ENCODE measurements around the gene CUX1. TPM values are rescaled to one million over a fixed set of nuclear protein-coding genes. Genes with fewer than 3 reads are reported as not detected.
A peak's percentile ranks its signal among the peaks of the same experiment; 100 is the strongest.
"Not testable (repeated sequence)": the region's sequence is repeated elsewhere in the genome, so short reads cannot be mapped to it uniquely, and the experiment has no call there.

Gene CUX1
- total RNA-seq, 4 donors from 2014 or later, result 93.8 to 156 (median 112) TPM

DNA sequence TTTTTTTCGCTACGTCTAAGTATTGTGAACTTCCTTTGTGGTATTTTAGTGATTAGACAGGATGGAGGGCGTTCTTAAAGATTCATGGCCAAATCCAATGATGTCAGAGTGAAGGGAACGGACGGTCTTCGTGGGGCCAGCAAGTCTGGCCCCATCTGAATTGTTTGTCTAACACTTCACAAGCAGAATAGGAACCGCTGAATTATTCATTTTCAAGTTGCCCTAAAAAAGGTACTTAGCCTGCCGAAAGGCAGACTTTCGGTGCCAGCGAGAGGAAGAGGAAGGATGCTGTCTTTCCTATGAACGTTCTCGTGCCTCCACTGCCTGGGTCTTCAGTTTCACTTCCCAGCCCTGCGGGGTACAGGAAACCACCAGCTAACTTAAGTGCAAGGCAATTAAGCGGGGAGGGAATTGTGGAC, 323.5 kb downstream of the CUX1 start:
- no peak for TF ChIP-seq POLR2A (IDR thresholded peaks at IDR 0.05)
- TF ChIP-seq, protein P1, sequence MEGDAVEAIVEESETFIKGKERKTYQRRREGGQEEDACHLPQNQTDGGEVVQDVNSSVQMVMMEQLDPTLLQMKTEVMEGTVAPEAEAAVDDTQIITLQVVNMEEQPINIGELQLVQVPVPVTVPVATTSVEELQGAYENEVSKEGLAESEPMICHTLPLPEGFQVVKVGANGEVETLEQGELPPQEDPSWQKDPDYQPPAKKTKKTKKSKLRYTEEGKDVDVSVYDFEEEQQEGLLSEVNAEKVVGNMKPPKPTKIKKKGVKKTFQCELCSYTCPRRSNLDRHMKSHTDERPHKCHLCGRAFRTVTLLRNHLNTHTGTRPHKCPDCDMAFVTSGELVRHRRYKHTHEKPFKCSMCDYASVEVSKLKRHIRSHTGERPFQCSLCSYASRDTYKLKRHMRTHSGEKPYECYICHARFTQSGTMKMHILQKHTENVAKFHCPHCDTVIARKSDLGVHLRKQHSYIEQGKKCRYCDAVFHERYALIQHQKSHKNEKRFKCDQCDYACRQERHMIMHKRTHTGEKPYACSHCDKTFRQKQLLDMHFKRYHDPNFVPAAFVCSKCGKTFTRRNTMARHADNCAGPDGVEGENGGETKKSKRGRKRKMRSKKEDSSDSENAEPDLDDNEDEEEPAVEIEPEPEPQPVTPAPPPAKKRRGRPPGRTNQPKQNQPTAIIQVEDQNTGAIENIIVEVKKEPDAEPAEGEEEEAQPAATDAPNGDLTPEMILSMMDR (IDR thresholded peaks at IDR 0.05), result no peak
- intact Hi-C loops (cut with DNase I), result no loop called here
- H3K9me3 ChIP-seq, result no peaks in the 10 kb centered on the region
- no peaks in the 10 kb centered on the region for H3K36me3 ChIP-seq
- H3K4me3 ChIP-seq (replicated peaks in 1 of 3), result no peak overlapping the region
- H3K27ac ChIP-seq, result no peak overlapping the region
- H3K27me3 ChIP-seq, result no peaks in the 10 kb centered on the region
- WGBS, 2 donors, result 78 to 82% methylated on average over 14 of the region's 14 CpGs
- no peaks in the 10 kb centered on the region for H3K4me1 ChIP-seq
- no peak for DNase-seq

DNA sequence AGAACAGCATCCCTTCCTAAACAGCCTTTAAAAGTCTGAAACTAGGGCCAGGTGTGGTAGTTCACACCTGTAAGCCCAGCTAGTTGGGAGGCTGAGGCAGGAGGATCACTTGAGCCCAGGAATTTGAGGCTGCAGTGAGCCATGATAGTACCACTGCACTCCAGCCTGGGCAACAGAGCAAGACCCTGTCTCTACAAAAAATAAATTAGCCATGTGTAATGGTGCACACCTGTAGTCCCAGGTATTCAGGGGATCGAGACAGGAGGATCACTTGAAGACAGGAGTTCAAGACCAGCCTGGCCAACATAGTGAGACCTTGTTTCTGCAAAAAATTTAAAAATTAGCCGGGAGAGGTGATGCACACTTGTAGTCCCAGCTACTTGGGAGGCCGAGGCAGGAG, 325.0 kb downstream of the CUX1 start:
- intact Hi-C loops (cut with DNase I); H3K9me3 ChIP-seq; H3K27ac ChIP-seq; H3K4me1 ChIP-seq; H3K27me3 ChIP-seq; DNase-seq; H3K4me3 ChIP-seq (replicated peaks in 1 of 3); H3K36me3 ChIP-seq: not testable (repeated sequence)
- WGBS, 2 donors, result 99 to 100% methylated on average over 3 of the region's 3 CpGs

DNA sequence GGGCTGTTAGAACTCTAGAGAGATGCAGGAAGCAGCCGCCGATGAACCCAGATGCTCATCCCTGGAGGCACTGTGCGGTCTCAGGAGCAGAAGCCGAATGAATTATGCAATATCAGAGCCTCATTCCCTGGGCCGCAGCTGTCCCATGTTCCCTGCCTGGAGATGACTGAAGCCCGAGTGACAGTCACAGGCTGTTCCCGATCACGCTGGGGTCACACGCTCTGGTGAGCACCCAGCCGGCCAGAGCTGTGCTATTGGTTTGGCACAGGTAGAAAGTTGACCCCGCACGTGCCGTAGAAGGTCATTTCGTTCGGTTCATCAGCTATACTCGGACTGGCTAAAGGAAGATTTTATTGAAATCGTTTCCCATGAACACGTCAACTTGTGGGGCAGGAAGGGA, 328.7 kb downstream of the CUX1 start:
- 94 to 96% methylated on average over 18 of the region's 18 CpGs for WGBS, 2 donors
- Histone ChIP-seq H3K4me1 (no peaks in the 10 kb centered on the region), H3K27ac (no peak overlapping the region), H3K27me3 (no peaks in the 10 kb centered on the region), H3K9me3 (no peaks in the 10 kb centered on the region), H3K36me3 (no peaks in the 10 kb centered on the region), H3K4me3 (replicated peaks in 1 of 3) (no peak overlapping the region)
- no peak for DNase-seq
- intact Hi-C loops (cut with DNase I), result no loop called here
- TF ChIP-seq, protein P1 (IDR thresholded peaks at IDR 0.05), result no peak
- no peak for TF ChIP-seq POLR2A (IDR thresholded peaks at IDR 0.05)

DNA sequence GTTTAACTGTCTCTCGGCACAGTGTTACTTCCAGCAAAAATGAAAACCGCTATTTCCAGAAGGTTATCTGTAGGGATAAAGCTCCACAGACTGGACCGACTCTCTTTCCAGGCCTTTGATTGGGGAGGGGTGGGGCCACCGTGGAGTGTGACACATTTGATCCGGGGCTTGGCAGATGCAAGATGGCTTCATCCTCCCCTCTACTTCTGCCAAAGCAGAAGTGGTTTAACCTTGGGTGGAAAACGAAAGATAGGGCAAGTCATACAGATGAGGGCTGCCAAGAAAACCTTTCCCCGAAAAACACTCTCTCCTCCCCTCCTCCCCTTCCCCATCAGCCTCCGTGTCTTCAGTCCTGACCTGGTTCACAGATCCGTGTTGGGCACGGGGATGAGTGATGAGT, 329.6 kb downstream of the CUX1 start:
- Histone ChIP-seq H3K4me3 (replicated peaks in 1 of 3) (no peak overlapping the region), H3K27me3 (no peaks in the 10 kb centered on the region), H3K9me3 (no peaks in the 10 kb centered on the region), H3K36me3 (no peaks in the 10 kb centered on the region), H3K27ac (no peak overlapping the region), H3K4me1 (no peaks in the 10 kb centered on the region)
- intact Hi-C loops (cut with DNase I), result no loop called here
- WGBS, 2 donors, result 49 to 73% methylated on average over 10 of the region's 10 CpGs
- TF ChIP-seq, protein P1 (IDR thresholded peaks at IDR 0.05), result no peak
- peak in 1 of 2 donors; percentile 28 for DNase-seq

DNA sequence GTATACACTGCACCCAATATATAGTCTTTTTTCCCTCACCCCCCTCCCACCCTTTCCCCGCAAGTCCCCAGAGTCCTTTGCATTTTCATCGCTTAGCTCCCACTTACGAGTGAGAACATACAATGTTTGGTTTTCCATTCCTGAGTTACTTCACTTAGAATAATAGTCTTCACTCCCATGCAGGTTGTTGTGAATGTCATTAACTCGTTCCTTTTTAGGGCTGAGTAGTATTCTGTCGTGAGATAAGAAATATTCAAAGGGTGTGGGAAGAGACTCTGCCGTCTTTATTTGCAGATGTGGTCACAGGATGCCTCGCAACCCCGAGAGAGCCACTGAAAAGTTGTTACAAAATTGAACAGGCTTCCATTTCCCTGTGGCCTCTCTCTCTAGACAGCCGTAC, 331.4 kb downstream of the CUX1 start:
- 95 to 96% methylated on average over 9 of the region's 9 CpGs for WGBS, 2 donors
- intact Hi-C loops (cut with DNase I), result no loop called here
- H3K36me3 ChIP-seq, result no peaks in the 10 kb centered on the region

More for the DNA sequence above, 331.4 kb downstream of the CUX1 start:
- Histone ChIP-seq H3K4me1 (peaks cover 0 to 6% of the 10 kb centered on the region in 2 donors), H3K27ac (no peak overlapping the region), H3K27me3 (no peaks in the 10 kb centered on the region), H3K4me3 (replicated peaks in 1 of 3) (no peak overlapping the region), H3K9me3 (no peaks in the 10 kb centered on the region)
- TF ChIP-seq, protein P1 (IDR thresholded peaks at IDR 0.05), result no peak
- no peak for TF ChIP-seq POLR2A (IDR thresholded peaks at IDR 0.05)
- DNase-seq, result no peak
